ENCODE data around the gene TUNAR.

- no peak for TF ChIP-seq TARDBP (IDR thresholded peaks at IDR 0.05)
- no peak for TF ChIP-seq ZNF384 (IDR thresholded peaks at IDR 0.05)
Measured at GRCh38 chr14:95857275-95857674, 19.4 kb upstream of the TUNAR start.
